ENCODE data around the gene TTC23L. TPM values are rescaled to one million over a fixed set of nuclear protein-coding genes. Genes with fewer than 3 reads are reported as not detected.

The TTC23L gene
- total RNA-seq, 1 donor from 2014 or later = not detected

- intact Hi-C loops (cut with micrococcal nuclease) = no loop called here
- ChIA-PET POLR2A (no interaction called here), CTCF (no interaction called here)
- TF ChIP-seq CTCF (IDR thresholded peaks at IDR 0.05) = no peak
- Mint-ChIP-seq H3K9me3 (peaks cover 15% of the 10 kb centered on the region), H3K27me3 (peaks cover 3% of the 10 kb centered on the region), H3K4me3 (no peak overlapping the region), H3K4me1 (no peaks in the 10 kb centered on the region), H3K27ac (no peak overlapping the region), H3K36me3 (ENCODE audit: low read depth) (peaks cover 3% of the 10 kb centered on the region)
- no peak for ATAC-seq (ENCODE audit: low read depth)
- DNase-seq = no peak
Measured at GRCh38 chr5:34876275-34876674, 37.3 kb downstream of the TTC23L start.

- ChIA-PET POLR2A (no interaction called here), CTCF (interaction anchor here (1.9 kb wide), 1 partner anchor 17 kb away, joined by 7 read pairs; no protein-coding TSS in a partner anchor)
- DNase-seq (no peak), ATAC-seq (ENCODE audit: low read depth) (no peak)
- H3K4me1 Mint-ChIP-seq = no peaks in the 10 kb centered on the region
- H3K27me3 Mint-ChIP-seq = peaks cover 3% of the 10 kb centered on the region
- no peak overlapping the region for H3K27ac Mint-ChIP-seq
- no peak overlapping the region for H3K4me3 Mint-ChIP-seq
- TF ChIP-seq CTCF (IDR thresholded peaks at IDR 0.05) = no peak
- peaks cover 7% of the 10 kb centered on the region for H3K9me3 Mint-ChIP-seq
- H3K36me3 Mint-ChIP-seq (ENCODE audit: low read depth) = no peaks in the 10 kb centered on the region
- intact Hi-C loops (cut with micrococcal nuclease) = no loop called here
Measured at GRCh38 chr5:34881246-34881645, 42.3 kb downstream of the TTC23L start.

GRCh38 chr5:34886392-34887119 lies 47.6 kb downstream of the TTC23L start:
- ATAC-seq (ENCODE audit: low read depth) (no peak), DNase-seq (no peak)
- H3K4me1 Mint-ChIP-seq = no peaks in the 10 kb centered on the region
- H3K9me3 Mint-ChIP-seq = no peaks in the 10 kb centered on the region
- H3K36me3 Mint-ChIP-seq (ENCODE audit: low read depth) = no peaks in the 10 kb centered on the region
- peaks cover 3% of the 10 kb centered on the region for H3K27me3 Mint-ChIP-seq
- H3K27ac Mint-ChIP-seq = no peak overlapping the region
- POLR2A ChIA-PET = interaction anchor here (1.0 kb wide), 1 partner anchor 47 kb away, joined by 4 read pairs; no protein-coding TSS in a partner anchor
- CTCF ChIA-PET = interaction anchor here (1.0 kb wide), 1 partner anchor 12 kb away, joined by 7 read pairs; no protein-coding TSS in a partner anchor
- intact Hi-C loops (cut with micrococcal nuclease) = no loop called here
- TF ChIP-seq CTCF (IDR thresholded peaks at IDR 0.05) = no peak
- H3K4me3 Mint-ChIP-seq = no peak overlapping the region

GRCh38 chr5:34889394-34889793 lies 50.4 kb downstream of the TTC23L start:
- H3K27me3 Mint-ChIP-seq = no peaks in the 10 kb centered on the region
- CTCF ChIA-PET = interaction anchor here (1.5 kb wide), 1 partner anchor 9 kb away, joined by 4 read pairs; no protein-coding TSS in a partner anchor
- H3K36me3 Mint-ChIP-seq (ENCODE audit: low read depth) = no peaks in the 10 kb centered on the region
- no peak for DNase-seq
- POLR2A ChIA-PET = no interaction called here
- H3K27ac Mint-ChIP-seq = no peak overlapping the region
- intact Hi-C loops (cut with micrococcal nuclease) = no loop called here
- no peaks in the 10 kb centered on the region for H3K4me1 Mint-ChIP-seq
- no peaks in the 10 kb centered on the region for H3K9me3 Mint-ChIP-seq
- ATAC-seq (ENCODE audit: low read depth) = no peak
- H3K4me3 Mint-ChIP-seq = no peak overlapping the region
- TF ChIP-seq CTCF (IDR thresholded peaks at IDR 0.05) = no peak

- POLR2A ChIA-PET = no interaction called here
- Mint-ChIP-seq H3K36me3 (ENCODE audit: low read depth) (no peaks in the 10 kb centered on the region), H3K9me3 (no peaks in the 10 kb centered on the region), H3K4me1 (no peaks in the 10 kb centered on the region), H3K27me3 (no peaks in the 10 kb centered on the region), H3K4me3 (no peak overlapping the region), H3K27ac (no peak overlapping the region)
- DNase-seq (no peak), ATAC-seq (ENCODE audit: low read depth) (no peak)
- CTCF ChIA-PET = no interaction called here
- intact Hi-C loops (cut with micrococcal nuclease) = no loop called here
- no peak for TF ChIP-seq CTCF (IDR thresholded peaks at IDR 0.05)
Measured at GRCh38 chr5:34891981-34892380, 53.0 kb downstream of the TTC23L start.
